HCT116 (cell line): ENCODE results near the gene RPS15A.

ENCODE experiments used
- CTCF ChIP-seq, 3 experiments: fragments of 200-600 bp in 1 of 3; sonication (generic) in 1 of 3; IDR thresholded peaks in 2 of 3; conservative IDR thresholded peaks in 1 of 3; 2 replicates each; pipeline ENCODE4 v1.5.1; 2012 to 2017; ENCODE audit warnings: low read depth in 2 of 3, low read length in 2 of 3, antibody characterized with exemption in 1 of 3, borderline replicate concordance in 1 of 3, control low read depth in 1 of 3, mild to moderate bottlenecking in 1 of 3, mixed read lengths in 1 of 3, mixed run types in 1 of 3, moderate library complexity in 1 of 3; ENCODE audit not compliant: insufficient read depth in 1 of 3
- EGR1 ChIP-seq: IDR thresholded peaks from 2 replicates; pipeline ENCODE4 v1.6.1; 2012; ENCODE audit warnings: low read depth
- EZH2phosphoT487 ChIP-seq: fragments of 200-600 bp; IDR thresholded peaks from 2 replicates; pipeline ENCODE4 v1.6.1; 2018; ENCODE audit warnings: antibody characterized with exemption, borderline replicate concordance
- POLR2AphosphoS5 ChIP-seq: IDR thresholded peaks from 2 replicates; pipeline ENCODE4 v1.6.1; 2011; ENCODE audit warnings: mild to moderate bottlenecking, low read depth, low read length, moderate library complexity
- RAD21 ChIP-seq: IDR thresholded peaks from 2 replicates; pipeline ENCODE4 v1.6.1; 2012; ENCODE audit warnings: low read depth, mild to moderate bottlenecking
- REST ChIP-seq: IDR thresholded peaks from 2 replicates; pipeline ENCODE4 v1.6.1; 2012; ENCODE audit warnings: low read depth
- SP1 ChIP-seq: IDR thresholded peaks from 2 replicates; pipeline ENCODE4 v1.6.1; 2012; ENCODE audit warnings: low read depth
- TCF7L2 ChIP-seq: IDR thresholded peaks from 2 replicates; pipeline ENCODE4 v1.7.0; 2011; ENCODE audit warnings: borderline replicate concordance, inconsistent platforms; ENCODE audit not compliant: insufficient read depth, insufficient read length; ENCODE audit errors: extremely low read depth
- ZBTB33 ChIP-seq: IDR thresholded peaks from 2 replicates; pipeline ENCODE4 v1.6.1; 2011; ENCODE audit warnings: mild to moderate bottlenecking, low read length, moderate library complexity; ENCODE audit not compliant: insufficient replicate concordance; ENCODE audit errors: extremely low read depth
- ZNF274 ChIP-seq: fragments of 200-500 bp; sonication (Bioruptor generic); IDR thresholded peaks from 2 replicates; pipeline ENCODE4 v1.6.1; 2014; ENCODE audit warnings: mild to moderate bottlenecking, low read depth, low read length, inconsistent platforms

DNA sequence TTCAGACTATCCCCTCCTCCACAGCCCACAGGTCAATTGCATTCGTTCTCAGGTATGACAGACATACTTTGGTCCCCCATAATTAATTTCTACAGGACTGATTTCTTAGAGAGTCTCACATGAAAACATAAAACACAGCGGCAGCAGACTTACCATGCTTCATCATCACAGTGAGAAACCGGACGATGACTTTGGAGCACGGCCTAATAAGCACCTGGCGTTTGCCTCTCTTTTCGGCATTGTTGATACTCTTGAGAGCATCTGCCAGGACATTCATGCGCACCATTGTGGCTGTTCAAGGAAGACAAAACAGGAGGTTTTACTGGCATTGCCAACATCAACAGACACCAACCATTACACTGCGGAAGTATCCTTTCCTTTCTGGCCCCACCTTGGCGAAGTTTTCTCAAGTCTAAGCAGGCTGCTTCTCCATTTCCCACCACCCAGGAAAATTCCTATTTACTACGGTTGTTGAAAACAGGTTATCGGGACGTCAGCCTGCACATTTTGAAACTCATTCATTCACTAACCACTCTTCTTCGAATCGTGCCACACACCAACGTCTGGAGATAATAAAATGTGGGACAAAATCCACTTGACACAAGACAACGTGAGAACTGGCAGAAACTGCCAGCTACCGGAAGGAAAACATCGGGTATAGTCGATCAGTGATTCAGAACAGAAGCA, 1.2 kb downstream of the RPS15A start:
- TF ChIP-seq RAD21: no peak
- TF ChIP-seq CTCF (IDR thresholded peaks at IDR 0.05 in 2 of 3, conservative IDR thresholded peaks at IDR 0.05 in 1 of 3; ENCODE audit: borderline replicate concordance in 1 of 3, insufficient read depth in 1 of 3, low read depth in 2 of 3, low read length in 2 of 3): no peak
- no peak for TF ChIP-seq REST
- no peak for TF ChIP-seq ZNF274
- TF ChIP-seq TCF7L2: no peak
- TF ChIP-seq POLR2AphosphoS5: no peak
- no peak for TF ChIP-seq EZH2phosphoT487
- TF ChIP-seq ZBTB33: no peak
- TF ChIP-seq SP1: no peak
- TF ChIP-seq EGR1: no peak
